Transverse colon (tissue), 4 donors: ENCODE measurements around the gene CAPN11. TPM values are rescaled to one million over a fixed set of nuclear protein-coding genes. Genes with fewer than 3 reads are reported as not detected.

Source experiments
- DNase-seq: peaks from one replicate; pipeline ENCODE4 v3.0.0-alpha.2; 2019
- H3K27ac ChIP-seq, 4 donors: fragments of 200-600 bp; sonication (generic); 2 replicates each; pipeline ENCODE4 v1.5.1; 2016 to 2018; ENCODE audit warnings: inconsistent platforms in 4 of 4
- H3K27me3 ChIP-seq: fragments of 200-600 bp; sonication (generic); 2 replicates; pipeline ENCODE4 v1.5.1; 2017; ENCODE audit warnings: inconsistent platforms
- H3K36me3 ChIP-seq, 4 donors: fragments of 200-600 bp; sonication (generic); 2 replicates each; pipeline ENCODE4 v1.5.1; 2017 to 2019; ENCODE audit warnings: inconsistent platforms in 4 of 4
- H3K4me1 ChIP-seq, 4 donors: fragments of 200-600 bp; sonication (generic); 2 replicates each; pipeline ENCODE4 v1.5.1; 2017 to 2020; ENCODE audit warnings: inconsistent platforms in 4 of 4
- H3K4me3 ChIP-seq, 4 donors: fragments of 200-600 bp; sonication (generic); 1 replicate in 1 of 4; 2 replicates in 3 of 4; pipeline versions ENCODE4 v1.5.1 to v1.6.1; 2017 to 2019; ENCODE audit warnings: inconsistent platforms in 4 of 4
- H3K9me3 ChIP-seq, 2 donors: fragments of 200-600 bp; sonication (generic); 2 replicates each; pipeline ENCODE4 v1.5.1; 2017 to 2019; ENCODE audit warnings: inconsistent platforms in 2 of 2
- CTCF ChIP-seq, 5 experiments: fragments of 200-600 bp in 3 of 5; fragments of 450-650 bp in 2 of 5; sonication (generic) in 3 of 5; IDR thresholded peaks; 1 replicate in 2 of 5; 2 replicates in 3 of 5; pipeline ENCODE4 v1.5.1; 2016 to 2017; ENCODE audit warnings: antibody characterized with exemption in 5 of 5, inconsistent platforms in 3 of 5, mild to moderate bottlenecking in 2 of 5, moderate library complexity in 1 of 5
- EP300 ChIP-seq: sonication (generic); formaldehyde crosslinking; IDR thresholded peaks from one replicate; pipeline ENCODE4 v1.6.1; 2017; ENCODE audit warnings: antibody characterized with exemption, low read depth
- POLR2A ChIP-seq: fragments of 450-650 bp; IDR thresholded peaks from one replicate; pipeline ENCODE4 v1.6.1; 2016; ENCODE audit warnings: antibody characterized with exemption, mild to moderate bottlenecking, moderate library complexity
- POLR2AphosphoS5 ChIP-seq, 3 donors: sonication (generic); formaldehyde crosslinking; IDR thresholded peaks; one replicate each; pipeline ENCODE4 v1.6.1; 2016; ENCODE audit warnings: antibody characterized with exemption in 3 of 3
- WGBS, 2 donors: methylation state at CpG; one replicate each; pipeline ENCODE4 v1.1.5; 2018; ENCODE audit warnings: low coverage in 1 of 2; 5-methylcytosine and 5-hydroxymethylcytosine counted together
- in situ Hi-C, 4 donors: fragments of 200-750 bp; cut with MboI; loops; one replicate each; pipeline versions ENCODE4 v1.15.0 to v1.15.1; 2017; ENCODE audit warnings: low sequenced_read_pairs in 3 of 4, low pct_ligation_motif_present in 1 of 4, low pct_unique_long_range_greater_than_20kb in 1 of 4
- intact Hi-C: fragments of 100-400 bp; cut with DNase I; formaldehyde crosslinking; loops from one replicate; pipeline ENCODE4 v1.15.1; 2023; ENCODE audit warnings: low total_unique reads
- total RNA-seq, 4 donors: library from RNA; depleted of rRNA; stranded (reverse); fragments of >200 nt; gene quantifications; one replicate each; pipeline ENCODE4 v1.1.0, GENCODE V29; 2016

The CAPN11 gene
- total RNA-seq, 4 donors from 2014 or later, result 1.6 to 19.8 (median 4.9) TPM; not detected in 1

GRCh38 chr6:44123544-44123943 lies 35.1 kb upstream of the CAPN11 start:
- no peaks in the 10 kb centered on the region for H3K27me3 ChIP-seq
- H3K9me3 ChIP-seq, result no peaks in the 10 kb centered on the region
- in situ Hi-C loops (no loop called here), intact Hi-C loops (no loop called here)
- H3K4me3 ChIP-seq, result no peak overlapping the region
- peaks cover 38 to 79% (median 67%) of the 10 kb centered on the region in 4 donors for H3K4me1 ChIP-seq
- no peak for DNase-seq
- H3K36me3 ChIP-seq, result no peaks in the 10 kb centered on the region
- no peak for TF ChIP-seq EP300
- TF ChIP-seq POLR2A, result no peak
- no peak for TF ChIP-seq CTCF (IDR thresholded peaks at IDR 0.05)
- no peak for TF ChIP-seq POLR2AphosphoS5 (IDR thresholded peaks at IDR 0.05)
- 76% methylated on average over 2 of the region's 2 CpGs; no CpG with 5 or more reads in 1 of the 2 donors for WGBS, 2 donors
- peak overlapping the region; percentile 50 to 92 (median 60) for H3K27ac ChIP-seq

DNA sequence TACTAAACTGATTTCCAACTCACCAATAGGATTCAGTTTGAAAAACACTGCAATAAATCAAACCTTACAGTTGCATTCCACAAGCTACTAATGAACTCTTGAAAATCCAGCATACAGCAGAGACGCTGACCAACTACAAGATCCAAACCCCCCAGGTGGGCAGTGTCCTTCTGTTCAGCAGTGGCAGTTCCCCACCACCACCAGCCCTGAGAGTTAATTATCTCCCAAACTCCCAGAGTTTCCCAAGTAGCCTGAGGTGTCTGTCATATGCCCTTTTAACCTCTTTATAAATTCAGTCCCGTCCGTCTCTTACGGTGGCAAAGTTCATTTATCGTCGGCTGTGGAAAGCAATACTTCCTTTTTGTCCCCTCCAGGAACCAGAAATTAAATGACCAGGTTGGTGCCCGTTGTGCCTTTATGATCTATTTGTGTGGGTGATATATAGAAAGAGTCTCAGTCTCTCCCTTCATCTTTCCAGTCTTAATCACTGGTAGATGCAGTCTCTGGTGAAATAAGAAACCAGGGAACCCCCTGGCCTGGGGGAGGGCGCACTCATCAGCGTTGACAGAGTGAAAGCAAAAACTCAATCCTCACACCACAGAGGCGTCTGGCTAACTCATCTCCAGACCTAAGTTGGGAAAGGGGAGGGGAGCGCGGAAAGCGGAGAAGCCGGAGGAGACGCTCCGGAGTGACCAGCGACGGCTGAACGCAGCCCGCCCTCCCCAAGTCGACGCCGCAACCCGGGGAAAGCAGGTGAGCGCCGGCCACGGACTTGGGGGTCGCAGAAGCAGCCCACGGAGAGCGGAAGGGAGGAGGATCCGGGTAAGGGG lies 32.1 kb upstream of the CAPN11 start:
- no peak for TF ChIP-seq CTCF (IDR thresholded peaks at IDR 0.05)
- peak; percentile 55 for TF ChIP-seq POLR2A
- no peak for TF ChIP-seq EP300
- peak in 2 of 3 donors; percentile 62 to 63 for TF ChIP-seq POLR2AphosphoS5 (IDR thresholded peaks at IDR 0.05)
- Histone ChIP-seq H3K4me1 (peaks cover 37 to 63% (median 58%) of the 10 kb centered on the region in 4 donors), H3K9me3 (no peaks in the 10 kb centered on the region), H3K36me3 (no peaks in the 10 kb centered on the region), H3K4me3 (peak overlapping the region; percentile 86 to 98 (median 94)), H3K27ac (peak overlapping the region; percentile 92 to 98 (median 95)), H3K27me3 (no peaks in the 10 kb centered on the region)
- WGBS, 2 donors, result 2 to 3% methylated on average over 5 to 22 of the region's 31 CpGs
- peak; percentile 60 for DNase-seq
- intact Hi-C loops (no loop called here), in situ Hi-C loops (no loop called here)

DNA sequence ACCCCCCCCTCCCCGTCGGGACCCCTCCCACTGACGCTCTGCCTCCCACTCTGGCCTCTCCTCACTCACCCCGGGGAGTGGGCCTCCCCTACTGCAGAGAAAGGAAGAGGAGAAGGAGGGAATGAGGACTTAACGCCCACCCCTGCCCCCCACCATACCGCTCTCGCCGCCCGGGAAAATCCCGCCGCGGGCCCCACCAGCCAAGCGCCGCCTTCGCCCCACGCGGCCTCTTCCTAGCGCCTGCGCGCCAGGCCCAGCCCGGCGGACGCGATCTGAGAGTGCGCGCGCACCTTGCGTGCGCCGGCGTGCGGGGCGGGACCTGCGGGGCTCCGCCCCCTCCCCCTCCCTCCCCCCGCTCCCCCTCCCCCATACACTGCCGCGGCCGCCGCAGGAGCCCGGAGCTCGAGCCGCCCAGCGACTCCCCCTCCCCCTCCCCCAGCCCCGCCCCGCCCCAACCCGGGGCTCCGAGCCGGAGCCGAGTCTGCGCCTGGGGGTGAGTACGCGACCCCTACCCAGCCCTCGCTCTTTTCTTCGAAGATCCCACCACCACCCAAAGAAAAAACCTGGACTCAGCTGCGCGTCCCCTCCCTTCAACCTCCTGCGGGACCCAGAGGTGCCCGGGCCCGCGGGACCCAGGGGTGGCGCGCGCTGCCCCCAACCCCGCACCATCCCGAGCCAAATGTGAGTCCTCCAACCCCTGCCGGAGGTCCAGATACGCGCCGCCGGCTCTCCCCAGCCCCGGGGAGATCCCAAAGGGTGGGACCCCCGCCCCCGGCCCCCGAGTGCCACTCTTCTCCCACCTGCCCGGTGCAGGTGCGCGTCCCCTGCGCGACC lies 31.2 kb upstream of the CAPN11 start, which contains the start of the genes MRPL14 and TMEM63B:
MRPL14 (minus strand) TSS at position 267 of the 834 bp plus-strand sequence. CDS start 10,841 bp downstream, outside the sequence.
TMEM63B (plus strand) TSS at position 369 of the 834 bp plus-strand sequence. CDS start 7,031 bp downstream, outside the sequence.
- TF ChIP-seq CTCF (IDR thresholded peaks at IDR 0.05) (no peak), POLR2A (peak; percentile 74), EP300 (no peak), POLR2AphosphoS5 (IDR thresholded peaks at IDR 0.05) (peak; percentile 89 to 93 (median 91))
- intact Hi-C loops (no loop called here), in situ Hi-C loops (no loop called here)
- no peaks in the 10 kb centered on the region for H3K9me3 ChIP-seq
- H3K4me3 ChIP-seq, result peak within 1 kb of the TSS; percentile 86 to 98 (median 94)
- DNase-seq, result peak; percentile 91
- no peaks in the 10 kb centered on the region for H3K36me3 ChIP-seq
- H3K4me1 ChIP-seq, result peaks cover 28 to 63% (median 58%) of the 10 kb centered on the region in 4 donors
- peak within 1 kb of the TSS; percentile 92 to 98 (median 95) for H3K27ac ChIP-seq
- H3K27me3 ChIP-seq, result no peaks in the 10 kb centered on the region
- WGBS, 2 donors, result 1% methylated on average over 21 of the region's 80 CpGs; no CpG with 5 or more reads in 1 of the 2 donors
